ENCODE data around the gene APOC1.

APOC1 gene

GRCh38 chr19:44927746-44928145 is 13.3 kb downstream of the APOC1 start:
- Histone ChIP-seq H3K4me1 (no peaks in the 10 kb centered on the region), H3K36me3 (no peaks in the 10 kb centered on the region), H3K27me3 (no peaks in the 10 kb centered on the region), H3K4me3 (ENCODE audit: low read depth, low read length) (no peak overlapping the region), H3K9me3 (no peaks in the 10 kb centered on the region)
- TF ChIP-seq CTCF (IDR thresholded peaks at IDR 0.05; ENCODE audit: low read depth, low read length), result no peak
- DNase-seq, result no peak

GRCh38 chr19:44930088-44930487 is 15.7 kb downstream of the APOC1 start:
- DNase-seq, result no peak
- TF ChIP-seq CTCF (IDR thresholded peaks at IDR 0.05; ENCODE audit: low read depth, low read length), result no peak
- no peaks in the 10 kb centered on the region for H3K27me3 ChIP-seq
- no peak overlapping the region for H3K4me3 ChIP-seq (ENCODE audit: low read depth, low read length)
- H3K9me3 ChIP-seq, result no peaks in the 10 kb centered on the region
- H3K4me1 ChIP-seq, result no peaks in the 10 kb centered on the region
- no peaks in the 10 kb centered on the region for H3K36me3 ChIP-seq

- H3K9me3 ChIP-seq, result no peaks in the 10 kb centered on the region
- H3K36me3 ChIP-seq, result no peaks in the 10 kb centered on the region
- H3K4me1 ChIP-seq, result no peaks in the 10 kb centered on the region
- H3K27me3 ChIP-seq, result no peaks in the 10 kb centered on the region
- no peak for TF ChIP-seq CTCF (IDR thresholded peaks at IDR 0.05; ENCODE audit: low read depth, low read length)
- no peak for DNase-seq
- H3K4me3 ChIP-seq (ENCODE audit: low read depth, low read length), result no peak overlapping the region
Measured at GRCh38 chr19:44931541-44931940, 17.1 kb downstream of the APOC1 start.

GRCh38 chr19:44939668-44940067 is 25.3 kb downstream of the APOC1 start:
- no peak for DNase-seq

GRCh38 chr19:44942067-44942571 is 27.7 kb downstream of the APOC1 start, which contains the start of gene APOC4:
TSS of gene APOC4 (plus strand) at chr19:44942237. CDS start at chr19:44942278, 41 bp downstream.
- no peaks in the 10 kb centered on the region for H3K4me1 ChIP-seq
- H3K27me3 ChIP-seq, result no peaks in the 10 kb centered on the region
- H3K9me3 ChIP-seq, result no peaks in the 10 kb centered on the region
- H3K36me3 ChIP-seq, result no peaks in the 10 kb centered on the region
- H3K4me3 ChIP-seq (ENCODE audit: low read depth, low read length), result no peak within 1 kb of the TSS
- no peak for TF ChIP-seq CTCF (IDR thresholded peaks at IDR 0.05; ENCODE audit: low read depth, low read length)
- DNase-seq, result no peak

More at GRCh38 chr19:44939668-44940067, 25.3 kb downstream of the APOC1 start:
- Histone ChIP-seq H3K4me3 (ENCODE audit: low read depth, low read length) (no peak overlapping the region), H3K4me1 (no peaks in the 10 kb centered on the region), H3K27me3 (no peaks in the 10 kb centered on the region), H3K36me3 (no peaks in the 10 kb centered on the region), H3K9me3 (no peaks in the 10 kb centered on the region)
- no peak for TF ChIP-seq CTCF (IDR thresholded peaks at IDR 0.05; ENCODE audit: low read depth, low read length)

- H3K27me3 ChIP-seq, result no peaks in the 10 kb centered on the region
- H3K9me3 ChIP-seq, result no peaks in the 10 kb centered on the region
- no peaks in the 10 kb centered on the region for H3K4me1 ChIP-seq
- TF ChIP-seq CTCF (IDR thresholded peaks at IDR 0.05; ENCODE audit: low read depth, low read length), result no peak
- H3K4me3 ChIP-seq (ENCODE audit: low read depth, low read length), result no peak overlapping the region
- no peaks in the 10 kb centered on the region for H3K36me3 ChIP-seq
- no peak for DNase-seq
Measured at GRCh38 chr19:44943801-44944249, 29.4 kb downstream of the APOC1 start.
